ENCODE measurements around the gene IAPP.
"Not testable (repeated sequence)": the region's sequence is repeated elsewhere in the genome, so short reads cannot be mapped to it uniquely, and the experiment has no call there.

The IAPP gene

DNA sequence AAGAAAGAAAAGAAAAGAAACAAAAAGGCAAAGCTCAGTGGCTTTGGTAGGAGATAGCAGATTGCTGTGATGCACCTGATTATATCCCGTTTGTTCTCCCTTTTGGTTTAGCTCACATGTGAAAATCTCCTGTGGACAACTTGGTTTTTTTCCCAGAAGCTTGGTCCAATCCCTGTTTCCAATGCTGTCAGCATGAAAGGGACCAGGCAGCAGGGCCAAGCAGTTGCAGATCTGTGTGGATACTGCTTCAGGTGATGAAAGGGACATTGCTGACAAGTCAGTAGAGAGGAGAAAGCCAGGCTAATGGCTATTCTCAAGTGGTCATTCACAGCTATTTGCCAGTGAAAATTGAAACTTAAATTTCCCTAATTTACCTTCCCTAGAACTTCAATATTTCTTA is 19.2 kb upstream of the IAPP start:
- no peaks in the 10 kb centered on the region for H3K27me3 ChIP-seq (ENCODE audit: insufficient read depth, low read length)
- no peak overlapping the region for H2AFZ ChIP-seq (ENCODE audit: low read length)
- H3K4me1 ChIP-seq (ENCODE audit: insufficient read depth, low read length, severe bottlenecking): no peaks in the 10 kb centered on the region
- no peak overlapping the region for H3K4me2 ChIP-seq (ENCODE audit: low read length)
- no peaks in the 10 kb centered on the region for H4K20me1 ChIP-seq (ENCODE audit: insufficient read depth, low read length)
- TF ChIP-seq EZH2 (IDR thresholded peaks at IDR 0.05; ENCODE audit: borderline replicate concordance, low read length) (no peak), CTCF (IDR thresholded peaks at IDR 0.05; ENCODE audit: low read length) (no peak)
- H3K36me3 ChIP-seq (ENCODE audit: insufficient read depth, low read length): no peaks in the 10 kb centered on the region
- H3K9ac ChIP-seq (ENCODE audit: low read length): no peak overlapping the region
- H3K9me3 ChIP-seq (ENCODE audit: low read length): no peaks in the 10 kb centered on the region
- H3K27ac ChIP-seq (ENCODE audit: low read depth, low read length, poor library complexity, severe bottlenecking): no peak overlapping the region
- H3K9me2 ChIP-seq (ENCODE audit: low read depth, low read length): no peaks in the 10 kb centered on the region
- H3F3A ChIP-seq (ENCODE audit: insufficient read depth, low read length): no peaks in the 10 kb centered on the region
- H3K4me3 ChIP-seq (ENCODE audit: low read depth, low read length, poor library complexity, severe bottlenecking): no peak overlapping the region
- no peaks in the 10 kb centered on the region for H3K79me2 ChIP-seq (ENCODE audit: insufficient read depth, low read length)

- H3K79me2 ChIP-seq (ENCODE audit: insufficient read depth, low read length): no peaks in the 10 kb centered on the region
- TF ChIP-seq CTCF (IDR thresholded peaks at IDR 0.05; ENCODE audit: low read length) (no peak), EZH2 (IDR thresholded peaks at IDR 0.05; ENCODE audit: borderline replicate concordance, low read length) (no peak)
- H3K4me3 ChIP-seq (ENCODE audit: low read depth, low read length, poor library complexity, severe bottlenecking): no peak overlapping the region
- H3K27me3 ChIP-seq (ENCODE audit: insufficient read depth, low read length): no peaks in the 10 kb centered on the region
- H3K9me2 ChIP-seq (ENCODE audit: low read depth, low read length): no peaks in the 10 kb centered on the region
- no peaks in the 10 kb centered on the region for H3K9me3 ChIP-seq (ENCODE audit: low read length)
- no peak overlapping the region for H3K27ac ChIP-seq (ENCODE audit: low read depth, low read length, poor library complexity, severe bottlenecking)
- no peaks in the 10 kb centered on the region for H3K4me1 ChIP-seq (ENCODE audit: insufficient read depth, low read length, severe bottlenecking)
- H4K20me1 ChIP-seq (ENCODE audit: insufficient read depth, low read length): no peaks in the 10 kb centered on the region
- no peak overlapping the region for H2AFZ ChIP-seq (ENCODE audit: low read length)
- no peak overlapping the region for H3K4me2 ChIP-seq (ENCODE audit: low read length)
- no peak overlapping the region for H3K9ac ChIP-seq (ENCODE audit: low read length)
- H3K36me3 ChIP-seq (ENCODE audit: insufficient read depth, low read length): no peaks in the 10 kb centered on the region
- no peaks in the 10 kb centered on the region for H3F3A ChIP-seq (ENCODE audit: insufficient read depth, low read length)
Observed at GRCh38 chr12:21353948-21354347, 18.8 kb upstream of the IAPP start.

DNA sequence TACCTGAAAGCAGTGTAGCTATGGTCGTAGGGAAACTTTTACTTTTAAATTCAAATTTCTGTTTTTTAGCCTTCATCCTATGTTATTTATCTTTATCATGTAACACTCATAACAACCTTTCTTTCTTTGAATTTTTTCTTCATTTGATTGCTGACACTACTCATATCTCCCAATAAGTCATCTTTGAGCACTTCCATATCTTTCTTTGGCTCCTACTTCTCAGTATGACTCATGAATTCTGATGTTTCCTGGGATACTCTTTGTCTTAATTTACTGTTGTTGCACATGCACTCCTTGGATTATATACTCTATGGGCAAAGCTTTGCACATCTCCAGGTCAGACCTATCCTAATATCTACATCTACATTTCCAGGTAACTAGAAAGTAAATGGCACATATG is 18.1 kb upstream of the IAPP start:
- TF ChIP-seq EZH2 (IDR thresholded peaks at IDR 0.05; ENCODE audit: borderline replicate concordance, low read length) (no peak), CTCF (IDR thresholded peaks at IDR 0.05; ENCODE audit: low read length) (no peak)
- Histone ChIP-seq H3K4me3 (ENCODE audit: low read depth, low read length, poor library complexity, severe bottlenecking) (no peak overlapping the region), H3K9me3 (ENCODE audit: low read length) (no peaks in the 10 kb centered on the region), H3K9ac (ENCODE audit: low read length) (no peak overlapping the region), H2AFZ (ENCODE audit: low read length) (no peak overlapping the region), H3K27ac (ENCODE audit: low read depth, low read length, poor library complexity, severe bottlenecking) (no peak overlapping the region), H3K79me2 (ENCODE audit: insufficient read depth, low read length) (no peaks in the 10 kb centered on the region), H3K36me3 (ENCODE audit: insufficient read depth, low read length) (no peaks in the 10 kb centered on the region), H4K20me1 (ENCODE audit: insufficient read depth, low read length) (no peaks in the 10 kb centered on the region), H3K4me2 (ENCODE audit: low read length) (no peak overlapping the region), H3K4me1 (ENCODE audit: insufficient read depth, low read length, severe bottlenecking) (no peaks in the 10 kb centered on the region), H3K27me3 (ENCODE audit: insufficient read depth, low read length) (no peaks in the 10 kb centered on the region), H3F3A (ENCODE audit: insufficient read depth, low read length) (no peaks in the 10 kb centered on the region), H3K9me2 (ENCODE audit: low read depth, low read length) (no peaks in the 10 kb centered on the region)

GRCh38 chr12:21360632-21361031 is 12.1 kb upstream of the IAPP start:
- not testable (repeated sequence) for H3K79me2 ChIP-seq (ENCODE audit: insufficient read depth, low read length); H3K9me2 ChIP-seq (ENCODE audit: low read depth, low read length); H2AFZ ChIP-seq (ENCODE audit: low read length); H3K4me2 ChIP-seq (ENCODE audit: low read length); H3K36me3 ChIP-seq (ENCODE audit: insufficient read depth, low read length); H4K20me1 ChIP-seq (ENCODE audit: insufficient read depth, low read length); H3K27ac ChIP-seq (ENCODE audit: low read depth, low read length, poor library complexity, severe bottlenecking); H3F3A ChIP-seq (ENCODE audit: insufficient read depth, low read length); H3K27me3 ChIP-seq (ENCODE audit: insufficient read depth, low read length); H3K4me3 ChIP-seq (ENCODE audit: low read depth, low read length, poor library complexity, severe bottlenecking); H3K9ac ChIP-seq (ENCODE audit: low read length); H3K9me3 ChIP-seq (ENCODE audit: low read length); H3K4me1 ChIP-seq (ENCODE audit: insufficient read depth, low read length, severe bottlenecking)
